ENCODE measurements around the gene DUSP21.
"Not testable (repeated sequence)": the region's sequence is repeated elsewhere in the genome, so short reads cannot be mapped to it uniquely, and the experiment has no call there.

The DUSP21 gene

GRCh38 chrX:44876767-44877166, 32.9 kb downstream of the DUSP21 start:
- DNase-seq, result no peak

DNA sequence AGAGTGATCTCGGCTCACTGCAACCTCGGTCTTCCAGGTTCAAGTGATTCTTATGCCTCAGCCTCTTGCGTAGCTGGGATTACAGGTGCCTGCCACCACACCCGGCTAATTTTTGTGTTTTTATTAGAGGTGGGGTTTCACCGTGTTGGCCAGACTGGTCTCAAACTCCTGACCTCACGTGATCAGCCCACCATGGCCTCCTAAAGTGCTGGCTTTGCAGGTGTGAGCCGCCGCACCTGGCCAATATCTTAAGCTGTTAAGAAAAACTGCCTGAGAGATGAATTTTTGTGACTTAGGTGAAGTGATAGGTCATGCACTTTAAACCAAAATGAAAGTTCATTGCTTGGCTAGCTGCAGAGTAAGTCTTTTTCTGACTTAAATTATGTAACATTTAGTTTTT, 35.0 kb downstream of the DUSP21 start:
- DNase-seq, result no peak

DNA sequence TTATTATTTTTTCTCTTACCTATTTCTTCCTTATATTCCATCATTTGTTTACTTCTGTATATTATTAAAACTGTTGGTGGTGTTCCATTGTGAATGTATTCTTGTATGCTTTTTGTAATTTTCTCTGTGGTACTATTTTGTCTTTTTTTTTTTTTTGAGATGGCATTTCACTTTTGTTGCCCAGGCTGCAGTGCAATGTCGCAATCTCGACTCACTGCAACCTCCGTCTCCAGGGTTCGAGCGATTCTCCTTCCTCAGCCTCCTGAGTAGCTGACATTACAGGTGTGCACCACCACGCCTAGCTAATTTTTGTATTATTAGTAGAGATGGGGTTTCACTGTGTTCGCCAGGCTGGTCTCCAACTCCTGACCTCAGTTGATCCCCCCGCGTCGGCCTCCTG, 37.7 kb downstream of the DUSP21 start:
- DNase-seq, result no peak

GRCh38 chrX:44882635-44883034, 38.8 kb downstream of the DUSP21 start:
- DNase-seq, result no peak

GRCh38 chrX:44884944-44885343, 41.1 kb downstream of the DUSP21 start:
- no peak for DNase-seq

GRCh38 chrX:44889824-44890223, 46.0 kb downstream of the DUSP21 start:
- no peak for DNase-seq

DNA sequence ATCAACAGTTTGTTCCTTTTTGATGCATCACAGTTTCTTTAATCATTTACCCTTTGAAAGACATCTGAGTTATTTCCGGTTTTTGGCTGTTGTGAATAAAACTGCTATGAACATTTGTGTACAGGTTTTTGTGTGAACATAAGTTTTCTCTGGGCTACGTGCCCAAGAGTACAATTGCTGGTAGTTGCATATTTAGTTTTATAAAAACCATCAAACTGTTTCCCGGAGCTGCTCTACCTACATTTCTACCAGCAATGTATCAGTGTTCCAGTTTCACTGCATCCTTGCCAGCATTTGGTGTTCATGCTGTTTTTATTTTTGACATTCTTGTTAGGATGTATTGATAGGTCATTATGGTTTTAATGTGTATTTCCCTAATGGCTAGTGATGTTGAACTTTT, 46.4 kb downstream of the DUSP21 start:
- no peak for DNase-seq

DNA sequence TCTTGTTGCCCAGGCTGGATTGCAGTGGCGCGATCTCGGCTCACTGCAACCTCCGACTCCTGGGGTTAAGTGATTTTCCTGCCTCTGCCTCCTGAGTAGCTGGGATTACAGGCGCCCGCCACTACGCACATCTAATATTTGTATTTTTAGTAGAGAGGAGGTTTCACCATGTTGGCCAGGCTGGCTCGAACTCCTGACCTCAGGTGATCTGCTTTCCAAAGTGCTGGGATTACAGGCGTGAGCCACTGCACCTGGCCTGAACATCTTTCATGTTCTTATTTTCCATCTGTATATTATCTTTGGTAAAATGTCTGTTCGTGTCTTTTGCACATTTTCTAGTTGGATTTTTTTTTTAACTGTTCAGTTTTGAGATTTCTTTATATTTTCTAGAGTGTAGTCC, 46.9 kb downstream of the DUSP21 start:
- not testable (repeated sequence) for DNase-seq

DNA sequence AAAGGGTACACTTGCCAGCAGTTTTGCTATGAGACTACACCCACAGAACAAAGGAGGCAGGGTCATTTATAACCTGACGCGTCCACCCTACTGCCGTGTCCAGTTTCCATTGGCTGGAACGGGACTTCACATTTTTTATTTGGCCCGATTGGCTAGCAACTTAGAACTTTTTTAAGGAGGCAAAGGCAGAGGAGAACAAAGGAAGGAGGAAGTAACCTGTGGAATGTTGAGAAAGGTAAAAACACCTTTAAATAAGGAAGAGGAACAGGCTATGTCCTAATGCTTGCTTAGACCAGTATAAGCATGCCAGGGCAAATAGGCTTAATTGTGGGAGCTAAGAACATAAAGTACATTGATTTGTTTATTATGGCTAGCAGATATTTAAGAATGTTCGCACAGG, 47.8 kb downstream of the DUSP21 start:
- DNase-seq, result no peak
